GM18520 (cell line): ENCODE results near the gene FSTL4.
"Not testable (repeated sequence)": the region's sequence is repeated elsewhere in the genome, so short reads cannot be mapped to it uniquely, and the experiment has no call there.

ENCODE experiments used
- ATAC-seq: cut with Tn5 transposase; IDR thresholded peaks from one replicate; pipeline ENCODE4 v1.9.1; 2021; ENCODE audit not compliant: unreplicated experiment

Gene FSTL4

GRCh38 chr5:133214153-133214820, 398.1 kb downstream of the FSTL4 start:
- no peak for ATAC-seq

GRCh38 chr5:133205649-133206048, 406.7 kb downstream of the FSTL4 start:
- ATAC-seq: no peak

GRCh38 chr5:133205204-133205603, 407.1 kb downstream of the FSTL4 start:
- no peak for ATAC-seq

- ATAC-seq: no peak
These were observed 408.7 kb downstream of the FSTL4 start for GRCh38 chr5:133203317-133204305.

GRCh38 chr5:133202066-133202665, 410.2 kb downstream of the FSTL4 start:
- ATAC-seq: no peak

- no peak for ATAC-seq
These were observed 411.0 kb downstream of the FSTL4 start for GRCh38 chr5:133201310-133201709.

GRCh38 chr5:133200256-133200655, 412.1 kb downstream of the FSTL4 start:
- no peak for ATAC-seq

GRCh38 chr5:133199417-133200178, 412.7 kb downstream of the FSTL4 start:
- ATAC-seq: no peak

- no peak for ATAC-seq
These were observed 413.8 kb downstream of the FSTL4 start for GRCh38 chr5:133198511-133198910.

GRCh38 chr5:133196441-133197085, 415.8 kb downstream of the FSTL4 start:
- no peak for ATAC-seq

- no peak for ATAC-seq
These were observed 417.1 kb downstream of the FSTL4 start for GRCh38 chr5:133195250-133195649.

- no peak for ATAC-seq
These were observed 418.5 kb downstream of the FSTL4 start for GRCh38 chr5:133193794-133194193.

GRCh38 chr5:133192716-133193115, 419.6 kb downstream of the FSTL4 start:
- no peak for ATAC-seq

- ATAC-seq: no peak
These were observed 422.5 kb downstream of the FSTL4 start for GRCh38 chr5:133189881-133190280.

- no peak for ATAC-seq
These were observed 432.9 kb downstream of the FSTL4 start for GRCh38 chr5:133179405-133179804.

GRCh38 chr5:133170756-133171387, 441.5 kb downstream of the FSTL4 start:
- ATAC-seq: not testable (repeated sequence)

GRCh38 chr5:133164759-133165158, 447.6 kb downstream of the FSTL4 start:
- ATAC-seq: no peak

- ATAC-seq: no peak
These were observed 448.5 kb downstream of the FSTL4 start for GRCh38 chr5:133163839-133164238.

GRCh38 chr5:133159543-133159942, 452.8 kb downstream of the FSTL4 start:
- no peak for ATAC-seq
